ENCODE data around the gene PTPN20. TPM values are rescaled to one million over a fixed set of nuclear protein-coding genes. Genes with fewer than 3 reads are reported as not detected.

Gene PTPN20
- polyA plus RNA-seq, 1 donor from 2014 or later = 1.4 TPM

GRCh38 chr10:47023237-47024045, 112.2 kb downstream of the PTPN20 start:
- H3K4me1 Mint-ChIP-seq = peaks cover 0 to 1% (median 0%) of the 10 kb centered on the region in 3 donors
- H3K4me3 Mint-ChIP-seq = no peak overlapping the region
- no peaks in the 10 kb centered on the region for H3K9me3 Mint-ChIP-seq

GRCh38 chr10:47024046-47024322, 112.8 kb downstream of the PTPN20 start:
- no peaks in the 10 kb centered on the region for H3K27me3 Mint-ChIP-seq
- H3K36me3 Mint-ChIP-seq = peaks cover 2% of the 10 kb centered on the region
- no peak overlapping the region for H3K4me3 Mint-ChIP-seq
- H3K27ac Mint-ChIP-seq = no peak overlapping the region
- no peaks in the 10 kb centered on the region for H3K9me3 Mint-ChIP-seq
- peaks cover 0 to 1% (median 0%) of the 10 kb centered on the region in 3 donors for H3K4me1 Mint-ChIP-seq

More at GRCh38 chr10:47023237-47024045, 112.2 kb downstream of the PTPN20 start:
- no peak overlapping the region for H3K27ac Mint-ChIP-seq
- H3K27me3 Mint-ChIP-seq = no peaks in the 10 kb centered on the region
- peaks cover 2% of the 10 kb centered on the region for H3K36me3 Mint-ChIP-seq

GRCh38 chr10:47024399-47025252, 113.4 kb downstream of the PTPN20 start:
- Mint-ChIP-seq H3K9me3 (no peaks in the 10 kb centered on the region), H3K4me1 (peaks cover 0 to 1% (median 0%) of the 10 kb centered on the region in 3 donors), H3K4me3 (no peak overlapping the region), H3K27me3 (no peaks in the 10 kb centered on the region), H3K27ac (no peak overlapping the region), H3K36me3 (peaks cover 2% of the 10 kb centered on the region)

DNA sequence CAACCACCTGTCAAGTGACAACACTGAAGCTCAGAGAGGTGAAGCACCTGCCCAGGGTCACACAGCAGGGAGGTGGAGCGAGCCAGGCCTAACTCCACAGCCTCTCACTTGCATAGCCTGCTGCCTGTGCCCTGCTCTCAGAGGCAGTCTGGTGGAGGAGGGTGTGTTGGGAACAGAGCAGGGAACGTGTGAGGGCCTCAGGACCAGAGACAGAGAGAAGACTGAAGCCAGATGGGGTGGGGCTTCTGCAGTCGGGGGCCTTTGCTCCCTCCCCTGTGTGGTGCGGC, 114.0 kb downstream of the PTPN20 start:
- Mint-ChIP-seq H3K9me3 (no peaks in the 10 kb centered on the region), H3K27ac (no peak overlapping the region), H3K4me1 (peaks cover 0 to 1% (median 0%) of the 10 kb centered on the region in 3 donors), H3K4me3 (no peak overlapping the region), H3K27me3 (no peaks in the 10 kb centered on the region), H3K36me3 (peaks cover 2% of the 10 kb centered on the region)

GRCh38 chr10:47025540-47026300, 114.5 kb downstream of the PTPN20 start:
- Mint-ChIP-seq H3K27me3 (no peaks in the 10 kb centered on the region), H3K4me3 (no peak overlapping the region), H3K9me3 (no peaks in the 10 kb centered on the region), H3K36me3 (peaks cover 2% of the 10 kb centered on the region), H3K4me1 (peaks cover 0 to 1% (median 0%) of the 10 kb centered on the region in 3 donors), H3K27ac (no peak overlapping the region)

DNA sequence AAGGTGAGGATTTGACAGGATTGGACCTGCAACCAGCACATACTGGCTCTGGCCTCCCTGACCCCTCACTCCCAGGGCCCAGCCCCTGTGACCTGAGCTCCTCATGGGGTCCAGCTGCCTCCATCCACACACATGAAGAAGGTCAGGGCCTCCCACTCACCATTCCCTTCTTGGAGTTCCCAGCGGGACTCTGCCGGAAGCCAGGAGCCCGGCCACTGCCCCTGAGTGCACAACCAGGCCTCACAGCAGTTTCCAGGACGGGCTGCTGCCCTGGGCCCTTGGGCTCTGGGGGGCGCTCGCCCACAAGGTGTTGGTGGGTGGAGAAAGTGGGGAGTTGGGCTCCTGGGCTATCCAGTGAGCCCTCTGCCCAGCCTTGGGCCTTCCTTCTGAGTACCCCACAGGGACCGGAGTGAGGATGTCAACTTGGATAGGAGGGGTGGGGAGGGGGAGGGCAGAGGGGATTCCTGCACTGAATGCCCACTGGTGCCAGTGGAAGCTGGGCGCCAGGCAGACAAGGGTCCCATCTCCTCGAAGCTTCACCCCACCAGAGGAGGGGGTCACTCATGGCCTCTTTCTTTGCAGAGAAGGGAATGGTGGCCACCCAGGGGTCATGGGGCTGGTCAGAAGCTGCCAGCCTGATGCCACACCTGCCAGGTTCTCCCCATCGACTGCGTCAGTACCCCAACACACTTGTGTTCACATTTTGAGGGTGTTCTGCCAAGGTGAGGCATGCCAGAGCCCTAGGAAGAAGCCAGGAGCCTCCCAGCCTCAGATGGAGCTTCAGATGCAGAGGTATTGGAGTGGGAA, 115.3 kb downstream of the PTPN20 start:
- peaks cover 0 to 4% (median 0%) of the 10 kb centered on the region in 3 donors for H3K4me1 Mint-ChIP-seq
- H3K9me3 Mint-ChIP-seq = no peaks in the 10 kb centered on the region
- H3K36me3 Mint-ChIP-seq = peaks cover 2% of the 10 kb centered on the region
- no peaks in the 10 kb centered on the region for H3K27me3 Mint-ChIP-seq
- H3K4me3 Mint-ChIP-seq = no peak overlapping the region
- no peak overlapping the region for H3K27ac Mint-ChIP-seq

DNA sequence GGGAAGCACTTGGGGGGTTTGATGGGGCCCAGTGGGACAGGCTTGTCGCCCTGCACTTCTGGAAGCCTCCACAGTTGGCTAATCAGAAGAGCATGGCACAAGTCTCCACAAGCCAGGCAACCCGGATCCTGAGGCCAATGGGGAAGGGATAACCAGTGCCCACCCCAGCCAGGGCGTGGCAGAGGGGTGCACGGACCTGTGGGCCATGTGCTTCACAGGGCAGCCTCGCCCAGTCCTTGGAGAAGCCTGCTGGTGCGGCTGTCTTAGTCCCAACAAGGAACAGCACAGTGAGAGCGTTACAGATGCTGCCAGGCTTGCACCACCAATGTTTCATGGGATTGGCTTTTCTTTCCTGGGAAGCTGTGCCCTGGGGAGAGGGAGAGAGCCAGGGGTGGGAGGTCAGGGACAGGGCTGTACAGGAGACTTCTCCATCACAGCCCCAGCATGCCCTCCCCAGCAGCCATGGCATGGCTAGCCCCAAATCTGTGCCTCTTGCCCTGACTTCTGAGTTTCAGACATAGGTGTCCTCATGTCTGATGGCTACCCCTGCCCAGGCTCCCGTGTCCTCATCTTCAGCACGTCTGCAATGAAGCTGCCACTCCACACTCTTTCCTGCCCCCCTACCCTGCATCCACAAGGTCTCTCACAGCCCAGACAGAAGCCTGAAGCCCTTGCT, 116.0 kb downstream of the PTPN20 start:
- Mint-ChIP-seq H3K4me1 (peaks cover 0 to 4% (median 0%) of the 10 kb centered on the region in 3 donors), H3K27ac (peak overlapping the region in 1 of 3 donors; percentile 74), H3K27me3 (no peaks in the 10 kb centered on the region), H3K4me3 (no peak overlapping the region), H3K36me3 (no peaks in the 10 kb centered on the region), H3K9me3 (no peaks in the 10 kb centered on the region)

- no peak overlapping the region for H3K4me3 Mint-ChIP-seq
- H3K27me3 Mint-ChIP-seq = no peaks in the 10 kb centered on the region
- no peaks in the 10 kb centered on the region for H3K9me3 Mint-ChIP-seq
- peak overlapping the region in 1 of 3 donors; percentile 74 for H3K27ac Mint-ChIP-seq
- H3K4me1 Mint-ChIP-seq = peaks cover 0 to 4% (median 0%) of the 10 kb centered on the region in 3 donors
- H3K36me3 Mint-ChIP-seq = no peaks in the 10 kb centered on the region
Measured at GRCh38 chr10:47027784-47028260, 116.6 kb downstream of the PTPN20 start.

- no peak overlapping the region for H3K4me3 Mint-ChIP-seq
- no peaks in the 10 kb centered on the region for H3K27me3 Mint-ChIP-seq
- H3K4me1 Mint-ChIP-seq = peaks cover 0 to 4% (median 0%) of the 10 kb centered on the region in 3 donors
- no peaks in the 10 kb centered on the region for H3K36me3 Mint-ChIP-seq
- no peak overlapping the region for H3K27ac Mint-ChIP-seq
- no peaks in the 10 kb centered on the region for H3K9me3 Mint-ChIP-seq
Measured at GRCh38 chr10:47028466-47028865, 117.2 kb downstream of the PTPN20 start.

DNA sequence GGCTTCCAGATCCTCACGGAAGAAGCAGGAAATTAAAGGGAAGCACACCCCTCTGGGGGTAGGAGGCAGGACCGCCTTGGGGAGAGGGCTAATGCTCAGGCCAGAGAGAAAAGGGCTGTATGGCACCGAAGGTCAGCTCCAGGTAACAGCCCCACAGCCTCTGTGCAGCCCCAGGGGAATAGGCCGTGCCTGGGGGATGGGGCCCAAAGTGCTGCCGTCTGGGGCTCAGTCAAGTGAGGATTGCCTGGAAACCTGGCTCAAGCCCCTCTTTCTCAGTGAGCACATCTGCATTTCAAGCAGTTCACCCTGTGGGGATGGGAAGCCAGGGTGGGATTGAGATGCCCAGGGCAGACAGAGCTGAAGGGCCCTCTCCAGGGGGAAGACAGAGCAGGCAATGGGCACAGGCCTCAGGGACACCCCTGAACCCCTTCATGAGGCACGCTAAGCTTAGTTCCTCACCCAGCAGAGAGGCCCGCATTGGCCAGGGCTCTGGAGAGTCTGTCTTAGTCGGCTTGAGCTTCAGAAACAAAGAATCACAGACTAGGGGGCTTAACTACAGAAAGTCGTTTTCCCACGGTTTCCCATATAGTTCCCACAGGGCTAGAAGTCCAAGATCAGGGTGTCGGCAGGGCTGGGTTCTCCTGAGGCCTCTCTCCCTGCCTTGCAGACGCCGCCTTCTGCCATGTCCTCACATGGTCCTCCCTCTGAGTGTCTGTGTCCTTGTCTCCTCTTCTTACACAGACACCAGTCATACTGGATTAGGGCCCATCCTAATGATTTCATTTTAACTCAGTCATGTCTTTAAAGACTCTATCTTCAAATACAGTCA, 118.2 kb downstream of the PTPN20 start:
- H3K4me1 Mint-ChIP-seq = peaks cover 0 to 3% (median 0%) of the 10 kb centered on the region in 3 donors
- H3K36me3 Mint-ChIP-seq = no peaks in the 10 kb centered on the region
- no peaks in the 10 kb centered on the region for H3K27me3 Mint-ChIP-seq
- H3K4me3 Mint-ChIP-seq = no peak overlapping the region
- no peak overlapping the region for H3K27ac Mint-ChIP-seq
- no peaks in the 10 kb centered on the region for H3K9me3 Mint-ChIP-seq

- no peaks in the 10 kb centered on the region for H3K9me3 Mint-ChIP-seq
- H3K27me3 Mint-ChIP-seq = no peaks in the 10 kb centered on the region
Measured at GRCh38 chr10:47030191-47030703, 119.0 kb downstream of the PTPN20 start.

DNA sequence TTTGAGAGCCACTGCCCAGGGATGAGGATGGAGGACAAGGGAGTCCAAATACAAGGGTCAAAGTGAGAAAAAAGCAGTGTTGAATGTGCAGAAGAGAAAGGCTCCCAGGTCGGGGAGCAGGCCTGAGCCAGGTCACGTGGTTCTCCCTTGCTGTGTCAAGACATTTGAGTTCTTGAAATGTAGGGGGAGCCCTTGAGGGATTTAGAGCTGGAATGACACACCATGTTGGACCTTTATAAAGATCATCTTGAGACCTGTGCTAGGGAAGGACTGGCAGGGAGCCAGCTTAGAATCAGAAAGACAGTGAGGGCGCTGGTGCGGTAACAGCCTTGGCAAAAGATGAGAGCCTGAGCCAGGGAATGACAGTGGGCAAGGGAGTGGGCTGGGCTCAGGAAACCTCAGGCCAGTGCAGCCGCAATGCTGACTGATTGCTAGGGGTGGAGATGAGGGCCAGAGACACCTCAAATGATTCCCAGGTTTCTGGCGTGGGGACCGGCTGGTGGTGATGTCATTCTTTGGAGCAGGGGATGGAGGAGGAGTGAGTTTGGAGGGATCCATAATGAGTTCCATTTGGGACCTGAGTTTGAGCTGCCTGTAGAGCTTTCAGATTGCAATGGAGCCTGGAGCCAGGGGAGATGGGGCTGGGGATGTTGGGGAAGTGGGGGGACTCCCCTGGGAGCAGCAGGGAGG, 120.1 kb downstream of the PTPN20 start:
- Mint-ChIP-seq H3K27me3 (no peaks in the 10 kb centered on the region), H3K4me3 (peak overlapping the region in 1 of 4 donors; percentile 52), H3K9me3 (no peaks in the 10 kb centered on the region), H3K27ac (no peak overlapping the region), H3K4me1 (peaks cover 0 to 3% (median 0%) of the 10 kb centered on the region in 3 donors), H3K36me3 (no peaks in the 10 kb centered on the region)

More at GRCh38 chr10:47030191-47030703, 119.0 kb downstream of the PTPN20 start:
- no peak overlapping the region for H3K4me3 Mint-ChIP-seq
- H3K27ac Mint-ChIP-seq = no peak overlapping the region
- no peaks in the 10 kb centered on the region for H3K36me3 Mint-ChIP-seq
- H3K4me1 Mint-ChIP-seq = peaks cover 0 to 3% (median 0%) of the 10 kb centered on the region in 3 donors

Measured in IgD-negative memory B cell (primary cell).